ENCODE results near the gene ZMPSTE24. TPM values are rescaled to one million over a fixed set of nuclear protein-coding genes. Genes with fewer than 3 reads are reported as not detected.

The ZMPSTE24 gene
- total and polyA plus RNA-seq, 11 donors: 20.3 to 45.8 (median 31.7) TPM

DNA sequence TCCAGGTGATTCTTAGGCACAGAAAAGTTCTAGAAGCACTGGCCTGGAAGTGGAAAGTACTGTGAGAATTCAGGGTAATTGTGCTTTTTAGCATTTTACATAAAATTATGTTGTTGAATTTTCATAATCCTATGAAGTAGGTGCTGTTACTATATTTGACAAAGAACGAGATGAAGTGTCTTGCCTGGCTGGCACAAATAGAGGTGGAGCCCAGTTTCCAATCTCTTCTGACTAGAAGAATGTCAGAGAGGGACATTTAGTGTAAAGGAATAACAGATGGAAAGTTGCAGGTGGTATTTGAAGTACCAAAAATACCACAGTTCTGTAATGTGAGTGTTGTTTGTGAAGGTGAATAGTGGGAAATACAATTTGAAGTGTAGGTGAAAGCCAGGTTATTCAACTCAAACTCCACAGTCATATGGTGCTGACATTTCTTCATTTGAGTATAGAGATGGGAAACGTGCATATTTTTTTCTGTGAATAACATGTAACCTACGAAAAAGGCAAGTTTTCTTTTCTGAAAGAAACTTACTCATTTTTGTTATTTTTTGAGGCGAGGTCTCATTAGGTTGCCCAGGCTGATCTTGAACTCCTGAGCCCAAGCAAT is 13.8 kb upstream of the ZMPSTE24 start:
- intact Hi-C loops (cut with DNase I): no loop called here
- TF ChIP-seq, protein P1, sequence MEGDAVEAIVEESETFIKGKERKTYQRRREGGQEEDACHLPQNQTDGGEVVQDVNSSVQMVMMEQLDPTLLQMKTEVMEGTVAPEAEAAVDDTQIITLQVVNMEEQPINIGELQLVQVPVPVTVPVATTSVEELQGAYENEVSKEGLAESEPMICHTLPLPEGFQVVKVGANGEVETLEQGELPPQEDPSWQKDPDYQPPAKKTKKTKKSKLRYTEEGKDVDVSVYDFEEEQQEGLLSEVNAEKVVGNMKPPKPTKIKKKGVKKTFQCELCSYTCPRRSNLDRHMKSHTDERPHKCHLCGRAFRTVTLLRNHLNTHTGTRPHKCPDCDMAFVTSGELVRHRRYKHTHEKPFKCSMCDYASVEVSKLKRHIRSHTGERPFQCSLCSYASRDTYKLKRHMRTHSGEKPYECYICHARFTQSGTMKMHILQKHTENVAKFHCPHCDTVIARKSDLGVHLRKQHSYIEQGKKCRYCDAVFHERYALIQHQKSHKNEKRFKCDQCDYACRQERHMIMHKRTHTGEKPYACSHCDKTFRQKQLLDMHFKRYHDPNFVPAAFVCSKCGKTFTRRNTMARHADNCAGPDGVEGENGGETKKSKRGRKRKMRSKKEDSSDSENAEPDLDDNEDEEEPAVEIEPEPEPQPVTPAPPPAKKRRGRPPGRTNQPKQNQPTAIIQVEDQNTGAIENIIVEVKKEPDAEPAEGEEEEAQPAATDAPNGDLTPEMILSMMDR (IDR thresholded peaks at IDR 0.05): no peak
- TF ChIP-seq POLR2A (IDR thresholded peaks at IDR 0.05): no peak
- Histone ChIP-seq H3K9me3 (no peaks in the 10 kb centered on the region), H3K36me3 (peaks cover 0 to 11% (median under 1%) of the 10 kb centered on the region in 9 donors), H3K4me3 (no peak overlapping the region), H3K27me3 (no peaks in the 10 kb centered on the region), H3K4me1 (peaks cover 0 to 16% (median 5%) of the 10 kb centered on the region in 12 donors), H3K27ac (no peak overlapping the region)
- ATAC-seq (peak in 1 of 4 donors; percentile 45), DNase-seq (no peak)
- WGBS, 4 donors: 64 to 72% (median 67%) methylated on average over 4 of the region's 4 CpGs

DNA sequence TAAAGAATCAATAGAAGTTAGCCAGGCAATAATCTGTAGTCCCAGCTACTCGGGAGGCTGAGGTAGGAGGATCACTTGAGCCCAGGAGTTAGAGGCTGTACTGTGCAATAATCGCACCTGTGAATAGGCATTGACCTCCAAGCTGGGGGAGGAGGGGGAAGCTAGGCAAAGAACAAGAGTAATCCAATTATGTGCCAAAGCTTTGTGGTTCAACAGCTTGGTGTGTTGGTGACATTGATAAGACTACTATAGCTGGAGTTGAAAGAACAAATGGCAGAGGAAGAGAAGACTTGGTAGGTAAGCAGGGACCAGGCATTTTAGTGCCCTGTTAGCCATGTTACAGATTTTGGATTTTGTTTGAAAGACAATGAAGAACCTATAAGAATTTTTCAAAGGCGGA is 12.3 kb upstream of the ZMPSTE24 start:
- TF ChIP-seq POLR2A (IDR thresholded peaks at IDR 0.05): no peak
- TF ChIP-seq, protein P1 (IDR thresholded peaks at IDR 0.05): no peak

DNA sequence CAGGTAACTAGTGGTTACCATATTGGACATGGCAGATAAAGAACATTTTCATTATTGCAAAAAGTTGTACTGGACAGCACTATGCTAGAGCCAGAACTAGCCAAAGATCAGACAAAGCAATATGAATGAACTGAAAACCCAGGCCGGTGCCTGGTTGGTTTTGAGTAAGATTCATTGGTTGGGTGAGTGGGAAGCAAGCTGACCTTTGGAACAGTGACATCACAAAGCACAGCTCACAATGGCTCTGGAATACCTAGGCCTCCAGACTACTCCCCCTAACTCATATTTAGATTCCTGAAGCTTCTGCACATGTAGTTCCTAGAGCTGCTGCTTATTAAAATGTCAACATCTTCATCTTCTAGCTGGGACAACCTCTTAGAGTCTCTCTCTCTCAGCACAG is 10.4 kb upstream of the ZMPSTE24 start, which contains the start of gene TMCO2:
Gene TMCO2, plus strand, starts transcription at position 283 of the 400 bp plus-strand sequence. Its CDS starts 57 bp downstream, at position 340.
- WGBS, 4 donors: 75 to 84% (median 76%) methylated on average over 1 of the region's 1 CpG

More for the DNA sequence above, 12.3 kb upstream of the ZMPSTE24 start:
- peaks cover 0 to 16% (median 5%) of the 10 kb centered on the region in 12 donors for H3K4me1 ChIP-seq
- WGBS, 4 donors: 92 to 98% (median 96%) methylated on average over 3 of the region's 3 CpGs
- DNase-seq (no peak), ATAC-seq (no peak)
- H3K27me3 ChIP-seq: no peaks in the 10 kb centered on the region
- no peaks in the 10 kb centered on the region for H3K9me3 ChIP-seq
- H3K27ac ChIP-seq: no peak overlapping the region
- intact Hi-C loops (cut with DNase I): no loop called here
- no peaks in the 10 kb centered on the region for H3K36me3 ChIP-seq
- H3K4me3 ChIP-seq: no peak overlapping the region

DNA sequence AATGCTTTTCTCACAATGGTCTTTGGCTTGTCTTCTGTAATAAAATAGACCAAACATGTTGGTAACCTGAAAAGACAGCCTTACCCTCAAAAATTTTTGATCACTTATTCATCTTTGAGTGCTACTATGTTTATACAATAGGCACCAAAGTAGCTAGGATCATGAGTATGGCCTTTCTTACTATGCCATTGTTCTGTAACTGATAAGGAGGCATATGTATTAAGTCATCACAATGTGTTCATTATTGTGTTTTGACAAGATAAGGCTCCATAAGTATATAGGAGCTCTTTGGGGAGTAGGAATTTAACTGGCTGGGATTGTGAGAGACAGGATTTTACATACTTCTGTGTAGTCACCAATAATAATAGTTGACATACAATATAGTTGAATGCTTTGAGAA is 9.6 kb upstream of the ZMPSTE24 start:
- intact Hi-C loops (cut with DNase I): no loop called here
- DNase-seq: no peak
- Histone ChIP-seq H3K27me3 (no peaks in the 10 kb centered on the region), H3K4me3 (no peak overlapping the region), H3K9me3 (no peaks in the 10 kb centered on the region), H3K36me3 (no peaks in the 10 kb centered on the region), H3K27ac (no peak overlapping the region), H3K4me1 (peaks cover 0 to 12% (median 2%) of the 10 kb centered on the region in 12 donors)
- ATAC-seq: no peak
- TF ChIP-seq POLR2A (IDR thresholded peaks at IDR 0.05): no peak
- TF ChIP-seq, protein P1 (IDR thresholded peaks at IDR 0.05): no peak

More for the DNA sequence above, 10.4 kb upstream of the ZMPSTE24 start, which contains the start of gene TMCO2:
- H3K4me3 ChIP-seq: no peak within 1 kb of the TSS
- H3K27ac ChIP-seq: no peak within 1 kb of the TSS
- TF ChIP-seq POLR2A (IDR thresholded peaks at IDR 0.05): no peak
- TF ChIP-seq, protein P1 (IDR thresholded peaks at IDR 0.05): no peak
- no peak for ATAC-seq
- H3K4me1 ChIP-seq: peaks cover 0 to 12% (median 2%) of the 10 kb centered on the region in 12 donors
- no peaks in the 10 kb centered on the region for H3K27me3 ChIP-seq
- no peaks in the 10 kb centered on the region for H3K36me3 ChIP-seq
- intact Hi-C loops (cut with DNase I): no loop called here
- H3K9me3 ChIP-seq: no peaks in the 10 kb centered on the region
- DNase-seq: no peak
